ENCODE results near the gene TIMP2.

- no peak for TF ChIP-seq POLR2A (IDR thresholded peaks at IDR 0.05; ENCODE audit: low read length)
- no peak for TF ChIP-seq GATA1 (IDR thresholded peaks at IDR 0.05; ENCODE audit: low read depth, low read length)
Observed at GRCh38 chr17:78912082-78912481, 13.1 kb downstream of the TIMP2 start.

Measured in erythroblast (primary cell).